ENCODE measurements around the gene ZNF462. TPM values are rescaled to one million over a fixed set of nuclear protein-coding genes. Genes with fewer than 3 reads are reported as not detected.

The ZNF462 gene
- total RNA-seq, 1 donor from 2014 or later = 28.5 TPM

- Histone ChIP-seq H3K27ac (no peak overlapping the region), H3K4me3 (no peak overlapping the region), H3K27me3 (no peaks in the 10 kb centered on the region), H3K36me3 (no peaks in the 10 kb centered on the region), H3K4me1 (no peaks in the 10 kb centered on the region), H3K9me3 (no peaks in the 10 kb centered on the region)
- intact Hi-C loops (cut with DNase I) = no loop called here
- no peak for TF ChIP-seq CTCF (IDR thresholded peaks at IDR 0.05)
- TF ChIP-seq POLR2A (IDR thresholded peaks at IDR 0.05) = no peak
- no peak for TF ChIP-seq POLR2AphosphoS5 (IDR thresholded peaks at IDR 0.05; ENCODE audit: insufficient read depth in 1 of 2, low read depth in 1 of 2)
- no peak for DNase-seq (ENCODE audit: extremely low spot score in 2 of 2)
Observed at GRCh38 chr9:107039542-107039941, 176.6 kb downstream of the ZNF462 start.

GRCh38 chr9:107042606-107043005 is 179.6 kb downstream of the ZNF462 start:
- DNase-seq (ENCODE audit: extremely low spot score in 2 of 2) = no peak
- Histone ChIP-seq H3K4me3 (no peak overlapping the region), H3K36me3 (no peaks in the 10 kb centered on the region), H3K9me3 (no peaks in the 10 kb centered on the region), H3K27ac (no peak overlapping the region), H3K27me3 (no peaks in the 10 kb centered on the region), H3K4me1 (no peaks in the 10 kb centered on the region)
- intact Hi-C loops (cut with DNase I) = no loop called here
- no peak for TF ChIP-seq POLR2A (IDR thresholded peaks at IDR 0.05)
- TF ChIP-seq CTCF (IDR thresholded peaks at IDR 0.05) = no peak

- no peak overlapping the region for H3K4me3 ChIP-seq
- intact Hi-C loops (cut with DNase I) = no loop called here
- TF ChIP-seq POLR2A (IDR thresholded peaks at IDR 0.05) (no peak), POLR2AphosphoS5 (IDR thresholded peaks at IDR 0.05; ENCODE audit: insufficient read depth in 1 of 2, low read depth in 1 of 2) (no peak)
- H3K4me1 ChIP-seq = no peaks in the 10 kb centered on the region
- H3K9me3 ChIP-seq = no peaks in the 10 kb centered on the region
- no peaks in the 10 kb centered on the region for H3K27me3 ChIP-seq
- no peak for DNase-seq (ENCODE audit: extremely low spot score in 2 of 2)
- no peaks in the 10 kb centered on the region for H3K36me3 ChIP-seq
- H3K27ac ChIP-seq = no peak overlapping the region
Observed at GRCh38 chr9:107043886-107044285, 180.9 kb downstream of the ZNF462 start.

- H3K4me3 ChIP-seq = no peak overlapping the region
- intact Hi-C loops (cut with DNase I) = no loop called here
- no peaks in the 10 kb centered on the region for H3K36me3 ChIP-seq
- no peak for TF ChIP-seq POLR2AphosphoS5 (IDR thresholded peaks at IDR 0.05; ENCODE audit: insufficient read depth in 1 of 2, low read depth in 1 of 2)
- no peak for TF ChIP-seq CTCF (IDR thresholded peaks at IDR 0.05)
- no peak for TF ChIP-seq POLR2A (IDR thresholded peaks at IDR 0.05)
- H3K4me1 ChIP-seq = no peaks in the 10 kb centered on the region
- no peak for DNase-seq (ENCODE audit: extremely low spot score in 2 of 2)
- no peak overlapping the region for H3K27ac ChIP-seq
- H3K27me3 ChIP-seq = no peaks in the 10 kb centered on the region
- no peaks in the 10 kb centered on the region for H3K9me3 ChIP-seq
Observed at GRCh38 chr9:107044872-107045271, 181.9 kb downstream of the ZNF462 start.

GRCh38 chr9:107046692-107047091 is 183.7 kb downstream of the ZNF462 start:
- Histone ChIP-seq H3K4me3 (no peak overlapping the region), H3K27me3 (no peaks in the 10 kb centered on the region), H3K9me3 (no peaks in the 10 kb centered on the region), H3K36me3 (no peaks in the 10 kb centered on the region), H3K4me1 (no peaks in the 10 kb centered on the region), H3K27ac (no peak overlapping the region)
- no peak for TF ChIP-seq POLR2AphosphoS5 (IDR thresholded peaks at IDR 0.05; ENCODE audit: insufficient read depth in 1 of 2, low read depth in 1 of 2)
- TF ChIP-seq POLR2A (IDR thresholded peaks at IDR 0.05) = no peak
- TF ChIP-seq CTCF (IDR thresholded peaks at IDR 0.05) = no peak
- intact Hi-C loops (cut with DNase I) = no loop called here
- DNase-seq (ENCODE audit: extremely low spot score in 2 of 2) = no peak

Measured in vagina (tissue), 2 donors.